GM15510 (cell line): ENCODE measurements around the gene GPS1.

Experiments used
- POLR2A ChIP-seq: IDR thresholded peaks from 3 replicates; pipeline ENCODE4 v1.6.1; 2011; ENCODE audit warnings: borderline replicate concordance; ENCODE audit not compliant: insufficient read length; ENCODE audit errors: extremely low read depth

The GPS1 gene

GRCh38 chr17:82105882-82106687 lies 54.4 kb downstream of the GPS1 start:
- TF ChIP-seq POLR2A, result peak; percentile 93

GRCh38 chr17:82106688-82107305 lies 55.1 kb downstream of the GPS1 start:
- TF ChIP-seq POLR2A, result no peak
